ENCODE data around the gene FBXO11.

GRCh38 chr2:47838686-47839085 lies 67.6 kb downstream of the FBXO11 start:
- TF ChIP-seq CTCF (IDR thresholded peaks at IDR 0.05) (no peak), POLR2AphosphoS5 (IDR thresholded peaks at IDR 0.05; ENCODE audit: low read depth, low read length) (no peak), TCF7L2 (IDR thresholded peaks at IDR 0.05; ENCODE audit: low read depth, low read length) (no peak), REST (IDR thresholded peaks at IDR 0.05; ENCODE audit: insufficient read depth in 1 of 2, low read depth in 2 of 2, low read length in 1 of 2) (no peak), SIN3A (IDR thresholded peaks at IDR 0.05; ENCODE audit: borderline replicate concordance, insufficient read depth, low read depth, low read length) (no peak)
